ENCODE measurements around the gene MLLT3.
"Not testable (repeated sequence)": the region's sequence is repeated elsewhere in the genome, so short reads cannot be mapped to it uniquely, and the experiment has no call there.

MLLT3 gene

DNA sequence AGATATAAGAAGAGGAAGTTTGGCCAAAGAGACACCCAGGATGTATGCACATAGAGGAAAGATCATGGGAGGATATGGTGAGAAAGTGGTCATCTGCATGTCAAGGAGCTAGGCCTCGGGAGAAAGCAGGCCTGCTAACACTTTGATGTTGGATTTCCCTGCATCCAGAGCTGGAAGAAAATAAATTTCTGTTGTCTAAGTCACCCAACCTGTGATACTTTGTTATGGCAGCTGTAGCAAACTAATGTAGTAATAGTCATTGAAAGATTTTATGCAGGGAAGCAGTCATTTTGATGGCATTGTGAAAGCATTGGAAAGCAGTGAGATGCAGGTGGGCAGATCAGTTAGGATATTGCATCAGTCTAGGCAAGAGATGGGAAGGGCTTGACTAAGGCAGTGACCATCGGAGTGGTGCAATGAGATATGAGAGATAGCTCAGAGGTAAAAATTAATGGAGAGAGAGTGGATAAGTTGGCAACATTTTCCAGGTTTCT lies 37.2 kb upstream of the MLLT3 start:
- no peaks in the 10 kb centered on the region for H3K9me3 ChIP-seq (ENCODE audit: severe bottlenecking)
- H3K27ac ChIP-seq: no peak overlapping the region
- H3K27me3 ChIP-seq (ENCODE audit: insufficient read depth, low read depth, severe bottlenecking): no peaks in the 10 kb centered on the region
- no peaks in the 10 kb centered on the region for H3K36me3 ChIP-seq
- H3K4me3 ChIP-seq (ENCODE audit: low read depth, low read length): no peak overlapping the region
- no peak for TF ChIP-seq CTCF (IDR thresholded peaks at IDR 0.05; ENCODE audit: low read depth, low read length)
- no peak for DNase-seq

DNA sequence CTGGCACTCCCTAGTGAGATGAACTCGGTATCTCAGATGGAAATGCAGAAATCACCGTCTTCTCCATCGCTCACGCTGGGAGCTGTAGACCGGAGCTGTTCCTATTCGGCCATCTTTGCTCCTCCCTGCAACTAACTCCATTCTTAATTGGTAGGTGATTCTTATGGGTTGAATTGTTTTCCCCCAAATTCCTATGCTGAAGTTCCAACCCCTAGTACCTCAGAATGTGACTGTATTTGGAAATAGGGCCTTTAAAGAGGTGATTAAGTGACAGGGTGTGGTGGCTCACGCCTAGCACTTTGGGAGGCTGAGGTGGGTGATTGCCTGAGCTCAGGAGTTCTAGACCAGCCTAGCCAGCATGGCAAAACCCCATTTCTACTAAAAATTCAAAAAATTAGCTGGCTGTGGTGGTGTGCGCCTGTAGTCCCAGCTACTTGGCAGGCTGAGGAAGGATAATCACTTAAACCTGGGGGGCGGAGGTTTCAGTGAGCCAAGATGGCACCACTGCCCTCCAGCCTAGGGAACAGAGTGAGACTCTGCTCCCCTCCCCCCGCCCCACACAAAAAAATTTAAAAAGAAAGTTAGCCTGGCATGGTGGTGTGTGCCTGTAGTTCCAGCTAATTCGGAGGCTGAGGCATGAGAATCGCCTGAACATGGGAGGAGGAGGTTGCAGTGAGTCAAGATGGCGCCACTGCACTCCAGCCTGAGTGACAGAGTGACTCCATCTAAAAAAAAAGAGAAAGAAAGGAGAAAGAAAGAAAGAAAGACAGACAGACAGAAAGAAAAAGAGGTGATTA lies 36.6 kb upstream of the MLLT3 start:
- TF ChIP-seq CTCF (IDR thresholded peaks at IDR 0.05; ENCODE audit: low read depth, low read length): no peak
- Histone ChIP-seq H3K9me3 (ENCODE audit: severe bottlenecking) (no peaks in the 10 kb centered on the region), H3K27me3 (ENCODE audit: insufficient read depth, low read depth, severe bottlenecking) (no peaks in the 10 kb centered on the region), H3K4me3 (ENCODE audit: low read depth, low read length) (no peak overlapping the region), H3K36me3 (no peaks in the 10 kb centered on the region), H3K27ac (no peak overlapping the region)
- no peak for DNase-seq

GRCh38 chr9:20658246-20658667 lies 36.0 kb upstream of the MLLT3 start:
- DNase-seq; H3K36me3 ChIP-seq; H3K27ac ChIP-seq; H3K4me3 ChIP-seq (ENCODE audit: low read depth, low read length); H3K27me3 ChIP-seq (ENCODE audit: insufficient read depth, low read depth, severe bottlenecking); H3K9me3 ChIP-seq (ENCODE audit: severe bottlenecking): not testable (repeated sequence)

DNA sequence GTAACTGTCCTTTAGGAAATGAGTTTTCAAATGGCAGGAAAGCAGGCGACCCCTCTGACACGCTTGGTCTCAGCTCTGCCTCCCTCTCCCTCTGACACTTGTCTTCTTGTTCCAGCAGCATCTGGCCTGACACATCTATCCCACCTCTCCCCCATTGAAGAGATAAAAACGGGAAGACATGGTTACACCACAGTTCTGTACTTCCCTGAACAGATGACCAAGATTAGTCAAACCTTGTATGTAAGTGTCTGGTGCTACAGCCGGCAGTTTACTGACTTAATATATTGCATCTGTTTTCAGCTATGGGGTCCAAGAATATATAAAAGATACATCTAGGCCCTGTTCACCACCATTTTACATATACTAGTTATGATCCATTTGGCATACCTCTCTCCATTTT lies 29.6 kb upstream of the MLLT3 start:
- Histone ChIP-seq H3K4me3 (ENCODE audit: low read depth, low read length) (no peak overlapping the region), H3K27me3 (ENCODE audit: insufficient read depth, low read depth, severe bottlenecking) (no peaks in the 10 kb centered on the region), H3K9me3 (ENCODE audit: severe bottlenecking) (no peaks in the 10 kb centered on the region), H3K27ac (no peak overlapping the region), H3K36me3 (no peaks in the 10 kb centered on the region)
- DNase-seq: no peak
- TF ChIP-seq CTCF (IDR thresholded peaks at IDR 0.05; ENCODE audit: low read depth, low read length): no peak

DNA sequence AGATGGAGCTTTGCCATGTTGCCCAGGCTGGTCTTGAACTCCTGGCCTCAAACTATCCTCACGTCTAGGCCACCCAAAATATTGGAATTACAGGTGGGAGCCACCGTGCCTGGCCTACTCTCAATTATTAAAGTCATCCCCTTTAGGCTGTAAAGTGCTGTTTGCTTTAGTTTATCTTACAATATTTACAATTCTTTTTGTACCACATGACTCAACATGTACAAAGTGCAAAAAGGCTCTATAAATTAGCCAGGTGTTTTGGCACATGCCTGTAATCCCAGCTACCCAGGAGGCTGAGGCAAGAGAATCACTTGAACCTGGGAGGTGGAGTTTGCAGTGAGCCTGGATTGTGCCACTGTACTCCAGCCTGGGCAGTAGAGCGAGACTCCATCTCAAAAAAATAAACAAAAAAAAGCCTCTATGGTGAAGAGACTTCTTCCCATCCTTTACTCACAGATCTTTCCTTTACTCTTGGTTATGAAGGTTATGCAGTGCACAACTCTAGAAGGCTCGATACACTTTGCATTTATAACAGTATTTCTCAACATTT lies 28.5 kb upstream of the MLLT3 start:
- Histone ChIP-seq H3K36me3 (no peaks in the 10 kb centered on the region), H3K27ac (no peak overlapping the region)

More for the DNA sequence above, 28.5 kb upstream of the MLLT3 start:
- H3K27me3 ChIP-seq (ENCODE audit: insufficient read depth, low read depth, severe bottlenecking): no peaks in the 10 kb centered on the region
- no peak overlapping the region for H3K4me3 ChIP-seq (ENCODE audit: low read depth, low read length)
- no peaks in the 10 kb centered on the region for H3K9me3 ChIP-seq (ENCODE audit: severe bottlenecking)
- DNase-seq: no peak
- no peak for TF ChIP-seq CTCF (IDR thresholded peaks at IDR 0.05; ENCODE audit: low read depth, low read length)

Measured in WERI-Rb-1 (cell line).